Ascending aorta (tissue), 2 donors: ENCODE measurements around the gene CDK2. TPM values are rescaled to one million over a fixed set of nuclear protein-coding genes. Genes with fewer than 3 reads are reported as not detected.
"Not testable (repeated sequence)": the region's sequence is repeated elsewhere in the genome, so short reads cannot be mapped to it uniquely, and the experiment has no call there.

Experiments used
- DNase-seq, 2 donors: peaks; one replicate each; pipeline ENCODE4 v3.0.0-alpha.2; 2019; ENCODE audit warnings: low spot score in 2 of 2
- H3K27ac ChIP-seq, 2 donors: fragments of 200-600 bp; sonication (generic); one replicate each; pipeline ENCODE4 v1.5.1; 2016 to 2017; ENCODE audit warnings: mild to moderate bottlenecking in 1 of 2
- H3K27me3 ChIP-seq: fragments of 200-600 bp; sonication (generic); one replicate; pipeline ENCODE4 v1.5.1; 2017
- H3K36me3 ChIP-seq, 2 donors: fragments of 200-600 bp; sonication (generic); one replicate each; pipeline ENCODE4 v1.5.1; 2016
- H3K4me1 ChIP-seq, 2 donors: fragments of 200-600 bp; sonication (generic); one replicate each; pipeline ENCODE4 v1.5.1; 2016 to 2017; ENCODE audit warnings: mild to moderate bottlenecking in 1 of 2
- H3K4me3 ChIP-seq, 2 donors: fragments of 200-600 bp; sonication (generic); one replicate each; pipeline ENCODE4 v1.5.1; 2016 to 2017; ENCODE audit warnings: mild to moderate bottlenecking in 1 of 2
- H3K9me3 ChIP-seq, 2 donors: fragments of 200-600 bp; sonication (generic); one replicate each; pipeline ENCODE4 v1.5.1; 2016
- CTCF ChIP-seq, 3 experiments: fragments of 200-600 bp in 2 of 3; fragments of 450-650 bp in 1 of 3; sonication (generic) in 2 of 3; IDR thresholded peaks; one replicate each; pipeline ENCODE4 v1.5.1; 2016 to 2019; ENCODE audit warnings: antibody characterized with exemption in 3 of 3, mild to moderate bottlenecking in 1 of 3, moderate library complexity in 1 of 3
- intact Hi-C: fragments of 100-400 bp; cut with DNase I; formaldehyde crosslinking; loops from one replicate; pipeline ENCODE4 v1.15.1; 2023
- total RNA-seq: library from RNA; depleted of rRNA; stranded (reverse); fragments of >200 nt; gene quantifications from one replicate; pipeline ENCODE4 v1.1.0, GENCODE V29; 2016

The CDK2 gene
- 24.5 TPM for total RNA-seq

GRCh38 chr12:55966408-55967281, at the start of gene CDK2:
CDK2 (plus strand) TSS chr12:55966830; CDS start chr12:55967009, 179 bp downstream.
- Histone ChIP-seq H3K4me1 (peaks cover 0 to 9% of the 10 kb centered on the region in 2 donors), H3K36me3 (no peaks in the 10 kb centered on the region)
- TF ChIP-seq CTCF (IDR thresholded peaks at IDR 0.05), result no peak

GRCh38 chr12:55919032-55919431, 47.6 kb upstream of the CDK2 start:
- H3K4me3 ChIP-seq, intact Hi-C loops, DNase-seq, H3K27ac ChIP-seq, H3K4me1 ChIP-seq, H3K27me3 ChIP-seq, H3K9me3 ChIP-seq, H3K36me3 ChIP-seq: not testable (repeated sequence)

More at GRCh38 chr12:55966408-55967281, at the start of gene CDK2:
- Histone ChIP-seq H3K27ac (peak within 1 kb of the TSS; percentile 83 to 93), H3K4me3 (peak within 1 kb of the TSS; percentile 92), H3K9me3 (no peaks in the 10 kb centered on the region), H3K27me3 (no peaks in the 10 kb centered on the region)
- intact Hi-C loops, result loop anchor here (2.0 kb wide), 1 partner anchor 36 kb away; the partner anchor contains the start of gene DGKA
- peak; percentile 74 to 97 for DNase-seq

GRCh38 chr12:55922126-55922525, 44.5 kb upstream of the CDK2 start:
- no peak for TF ChIP-seq CTCF (IDR thresholded peaks at IDR 0.05)
- no peak for DNase-seq
- intact Hi-C loops, result no loop called here
- Histone ChIP-seq H3K36me3 (peaks cover 0 to 5% of the 10 kb centered on the region in 2 donors), H3K4me1 (peaks cover 0 to 6% of the 10 kb centered on the region in 2 donors), H3K4me3 (no peak overlapping the region), H3K27ac (peak overlapping the region; percentile 2 to 61), H3K27me3 (no peaks in the 10 kb centered on the region), H3K9me3 (no peaks in the 10 kb centered on the region)

- H3K27ac ChIP-seq, H3K36me3 ChIP-seq, H3K4me3 ChIP-seq, H3K27me3 ChIP-seq, DNase-seq, intact Hi-C loops, H3K9me3 ChIP-seq: not testable (repeated sequence)
- peaks cover 0 to 11% of the 10 kb centered on the region in 2 donors for H3K4me1 ChIP-seq
Measured at GRCh38 chr12:55923648-55924047, 43.0 kb upstream of the CDK2 start.

GRCh38 chr12:55925371-55925770, 41.3 kb upstream of the CDK2 start:
- Histone ChIP-seq H3K36me3 (peaks cover 0 to 5% of the 10 kb centered on the region in 2 donors), H3K9me3 (no peaks in the 10 kb centered on the region), H3K27me3 (no peaks in the 10 kb centered on the region), H3K4me1 (peaks cover 0 to 12% of the 10 kb centered on the region in 2 donors), H3K4me3 (no peak overlapping the region), H3K27ac (peak overlapping the region in 1 of 2 donors; percentile 14)
- no peak for TF ChIP-seq CTCF (IDR thresholded peaks at IDR 0.05)
- DNase-seq, result no peak
- intact Hi-C loops, result loop anchor here (5.0 kb wide), 1 partner anchor 183 kb away; the partner anchor contains the start of gene GDF11

GRCh38 chr12:55925870-55926737, 40.5 kb upstream of the CDK2 start:
- peak overlapping the region; percentile 88 to 98 for H3K4me3 ChIP-seq
- H3K27me3 ChIP-seq, result no peaks in the 10 kb centered on the region
- H3K4me1 ChIP-seq, result peaks cover 3 to 15% of the 10 kb centered on the region in 2 donors
- no peak for TF ChIP-seq CTCF (IDR thresholded peaks at IDR 0.05)
- intact Hi-C loops, result loop anchor here (1.0 to 5.0 kb wide), 2 partner anchors 14 to 184 kb away; partner anchors contain the start of gene GDF11
- H3K36me3 ChIP-seq, result peaks cover 0 to 5% of the 10 kb centered on the region in 2 donors
- H3K9me3 ChIP-seq, result no peaks in the 10 kb centered on the region
- DNase-seq, result no peak
- H3K27ac ChIP-seq, result peak overlapping the region; percentile 97 to 99
